ENCODE results near the gene CEP152.
"Not testable (repeated sequence)": the region's sequence is repeated elsewhere in the genome, so short reads cannot be mapped to it uniquely, and the experiment has no call there.

Gene CEP152, protein sequence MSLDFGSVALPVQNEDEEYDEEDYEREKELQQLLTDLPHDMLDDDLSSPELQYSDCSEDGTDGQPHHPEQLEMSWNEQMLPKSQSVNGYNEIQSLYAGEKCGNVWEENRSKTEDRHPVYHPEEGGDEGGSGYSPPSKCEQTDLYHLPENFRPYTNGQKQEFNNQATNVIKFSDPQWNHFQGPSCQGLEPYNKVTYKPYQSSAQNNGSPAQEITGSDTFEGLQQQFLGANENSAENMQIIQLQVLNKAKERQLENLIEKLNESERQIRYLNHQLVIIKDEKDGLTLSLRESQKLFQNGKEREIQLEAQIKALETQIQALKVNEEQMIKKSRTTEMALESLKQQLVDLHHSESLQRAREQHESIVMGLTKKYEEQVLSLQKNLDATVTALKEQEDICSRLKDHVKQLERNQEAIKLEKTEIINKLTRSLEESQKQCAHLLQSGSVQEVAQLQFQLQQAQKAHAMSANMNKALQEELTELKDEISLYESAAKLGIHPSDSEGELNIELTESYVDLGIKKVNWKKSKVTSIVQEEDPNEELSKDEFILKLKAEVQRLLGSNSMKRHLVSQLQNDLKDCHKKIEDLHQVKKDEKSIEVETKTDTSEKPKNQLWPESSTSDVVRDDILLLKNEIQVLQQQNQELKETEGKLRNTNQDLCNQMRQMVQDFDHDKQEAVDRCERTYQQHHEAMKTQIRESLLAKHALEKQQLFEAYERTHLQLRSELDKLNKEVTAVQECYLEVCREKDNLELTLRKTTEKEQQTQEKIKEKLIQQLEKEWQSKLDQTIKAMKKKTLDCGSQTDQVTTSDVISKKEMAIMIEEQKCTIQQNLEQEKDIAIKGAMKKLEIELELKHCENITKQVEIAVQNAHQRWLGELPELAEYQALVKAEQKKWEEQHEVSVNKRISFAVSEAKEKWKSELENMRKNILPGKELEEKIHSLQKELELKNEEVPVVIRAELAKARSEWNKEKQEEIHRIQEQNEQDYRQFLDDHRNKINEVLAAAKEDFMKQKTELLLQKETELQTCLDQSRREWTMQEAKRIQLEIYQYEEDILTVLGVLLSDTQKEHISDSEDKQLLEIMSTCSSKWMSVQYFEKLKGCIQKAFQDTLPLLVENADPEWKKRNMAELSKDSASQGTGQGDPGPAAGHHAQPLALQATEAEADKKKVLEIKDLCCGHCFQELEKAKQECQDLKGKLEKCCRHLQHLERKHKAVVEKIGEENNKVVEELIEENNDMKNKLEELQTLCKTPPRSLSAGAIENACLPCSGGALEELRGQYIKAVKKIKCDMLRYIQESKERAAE (N-terminal part only)

DNA sequence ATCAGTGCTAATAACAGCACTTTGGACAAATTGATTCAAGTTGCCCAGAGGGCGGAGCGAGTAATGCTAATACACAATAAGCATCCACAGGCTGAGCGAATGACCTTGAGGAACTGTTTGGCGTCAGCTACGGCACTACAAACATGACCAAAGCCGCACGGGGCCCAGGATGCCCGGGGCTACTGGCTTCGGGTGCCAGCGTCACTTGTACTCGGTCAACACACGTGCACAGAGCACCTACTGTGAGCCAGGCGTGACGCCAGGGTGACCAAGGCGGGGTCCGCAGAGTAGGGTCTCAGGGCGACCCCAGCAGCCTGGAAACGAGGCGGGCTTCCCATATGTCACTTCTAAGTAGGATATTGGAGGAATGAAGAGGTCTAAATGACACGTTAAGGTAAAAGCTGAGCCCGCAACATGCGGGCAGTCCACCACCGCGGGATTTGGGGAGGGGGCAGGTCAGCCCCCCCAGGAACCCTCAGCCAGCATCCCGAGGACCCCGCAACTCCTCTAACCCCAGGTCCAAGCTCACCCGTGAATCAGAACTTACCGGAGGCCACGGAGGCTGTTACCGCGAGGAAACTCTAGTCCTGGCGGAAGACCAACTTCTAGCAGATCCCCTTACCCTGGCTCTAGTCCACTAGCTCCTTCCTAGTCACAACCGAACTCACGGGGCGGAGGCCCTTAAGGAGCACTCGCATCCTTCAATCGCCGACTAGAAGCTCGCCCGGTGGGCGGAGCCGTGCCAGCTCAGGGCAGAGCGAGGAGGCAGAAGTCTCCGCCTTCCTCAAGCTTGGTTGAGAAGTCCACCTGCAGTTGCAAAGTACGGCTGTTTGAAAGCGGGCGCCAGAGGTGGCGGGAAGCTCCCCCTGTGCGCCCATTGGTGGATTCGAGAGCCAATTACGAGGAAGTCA is at the start of gene CEP152:
CEP152 (minus strand) TSS at position 656 of the 911 bp plus-strand sequence. CDS start 5,420 bp downstream, outside the sequence.
- DNase-seq = peak; percentile 95

DNA sequence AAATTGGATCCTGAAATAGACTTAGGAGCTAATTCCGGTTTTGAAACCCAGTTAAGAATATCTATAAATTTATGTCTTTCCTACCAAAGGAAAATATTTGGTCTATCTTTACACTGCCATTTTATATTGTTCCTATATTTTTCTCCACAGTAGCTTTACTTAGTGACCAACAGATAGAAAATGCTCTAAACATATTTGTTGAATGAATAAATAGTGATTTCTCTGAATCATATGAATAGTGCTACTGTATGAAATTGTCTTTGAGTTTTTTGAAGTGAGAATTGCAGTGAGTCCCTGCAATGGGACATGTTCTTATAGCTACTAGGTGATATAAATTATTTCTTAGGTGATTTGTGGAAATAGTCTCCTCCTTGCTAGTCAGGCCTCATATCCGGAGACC is 48.6 kb upstream of the CEP152 start:
- DNase-seq = no peak

DNA sequence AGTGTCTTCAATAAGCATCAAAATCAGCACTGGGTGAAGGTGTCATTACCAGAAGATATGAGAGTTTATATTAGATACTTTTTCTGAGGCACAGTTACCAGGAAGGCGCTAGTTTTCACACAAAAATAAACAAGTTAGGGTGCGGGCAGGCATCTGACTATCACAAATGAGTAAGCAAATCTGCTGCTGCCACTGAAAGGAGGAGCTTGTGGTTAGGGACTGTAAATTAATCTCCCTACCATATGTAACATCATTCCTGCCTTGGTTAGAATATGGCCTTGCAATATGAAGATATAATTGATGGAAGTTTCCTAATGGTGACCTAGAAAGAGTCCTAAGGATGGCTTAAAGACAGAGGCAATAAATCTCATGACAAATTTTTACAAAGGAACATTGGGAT is 47.5 kb upstream of the CEP152 start:
- DNase-seq = peak; percentile 31

DNA sequence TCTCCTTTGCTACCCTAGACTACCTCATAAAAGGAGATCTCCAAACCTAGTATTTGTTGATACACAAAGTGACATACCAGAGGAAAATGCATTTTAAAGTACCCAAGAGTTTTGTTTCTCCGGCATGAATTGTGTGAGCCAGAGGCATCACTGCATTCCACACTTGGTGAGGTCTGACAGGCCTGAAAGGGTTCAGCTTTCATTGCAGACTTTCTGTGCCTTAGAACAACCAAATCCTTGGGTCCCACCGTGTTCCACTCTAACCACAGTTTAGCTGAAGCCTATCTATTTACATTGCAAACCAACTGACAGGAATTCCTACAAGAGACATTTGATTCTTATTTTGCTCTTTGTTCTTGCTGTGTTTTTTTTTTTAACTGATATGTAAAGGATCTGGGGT is 46.1 kb upstream of the CEP152 start:
- DNase-seq = no peak

DNA sequence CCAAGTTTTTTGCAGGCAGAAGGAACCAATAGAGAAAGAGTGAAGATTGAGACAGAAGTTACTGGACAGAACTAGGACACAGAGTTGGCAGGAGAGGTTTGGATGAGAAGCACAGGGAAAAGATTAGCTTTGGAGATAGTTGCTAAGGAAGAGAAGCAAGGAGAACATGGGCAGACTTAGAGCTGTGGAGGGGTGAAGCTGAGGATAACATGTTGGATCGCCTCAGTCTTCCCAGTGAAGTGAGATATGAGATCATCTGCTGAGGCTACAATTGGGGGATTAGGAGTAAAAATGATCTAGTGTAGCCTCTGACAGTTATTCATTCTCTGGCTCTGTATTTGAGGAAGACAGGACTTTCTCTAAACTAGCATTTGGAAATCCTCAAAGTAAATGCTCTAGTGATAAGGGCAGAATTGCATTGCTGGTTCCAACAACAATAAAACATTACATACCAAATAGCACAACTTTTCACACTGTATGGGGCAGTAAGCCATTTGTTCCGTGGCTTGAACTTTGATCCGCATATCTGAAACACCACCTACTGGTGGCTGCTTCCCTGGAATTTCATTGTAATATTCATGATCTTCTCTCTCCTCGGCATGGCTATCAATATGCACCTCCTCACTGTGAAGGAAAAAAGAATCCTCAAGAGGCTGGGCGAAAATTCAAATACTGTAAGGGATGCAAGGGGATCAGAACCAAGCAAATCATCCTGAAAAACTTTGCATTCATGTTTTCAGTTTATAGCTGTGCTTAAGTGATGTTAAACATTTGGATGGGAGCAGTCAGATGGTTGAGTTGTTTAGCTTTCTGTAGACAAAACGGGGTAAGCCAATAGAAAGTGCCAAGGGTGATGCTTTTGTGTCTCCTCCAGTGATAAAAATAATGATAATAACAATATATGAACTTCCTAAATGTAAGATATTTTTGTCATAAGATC is 44.9 kb upstream of the CEP152 start:
- DNase-seq = no peak

DNA sequence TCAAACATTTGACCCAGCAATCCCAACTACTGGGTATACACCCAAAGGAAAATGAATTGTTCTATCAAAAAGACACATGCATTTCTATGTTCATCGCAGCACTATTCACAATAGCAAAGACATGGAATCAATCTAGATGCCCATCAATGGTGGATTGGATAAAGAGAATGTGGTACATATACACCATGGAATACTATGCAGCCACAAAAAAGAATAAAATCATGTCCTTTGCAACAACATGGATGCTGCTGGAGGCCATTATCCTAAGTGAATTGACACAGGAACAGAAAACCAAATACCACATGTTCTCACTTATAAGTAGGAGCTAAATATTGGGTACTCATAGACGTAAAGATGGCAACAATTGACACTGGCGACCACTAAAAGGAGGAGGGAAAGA is 43.6 kb upstream of the CEP152 start:
- not testable (repeated sequence) for DNase-seq

DNA sequence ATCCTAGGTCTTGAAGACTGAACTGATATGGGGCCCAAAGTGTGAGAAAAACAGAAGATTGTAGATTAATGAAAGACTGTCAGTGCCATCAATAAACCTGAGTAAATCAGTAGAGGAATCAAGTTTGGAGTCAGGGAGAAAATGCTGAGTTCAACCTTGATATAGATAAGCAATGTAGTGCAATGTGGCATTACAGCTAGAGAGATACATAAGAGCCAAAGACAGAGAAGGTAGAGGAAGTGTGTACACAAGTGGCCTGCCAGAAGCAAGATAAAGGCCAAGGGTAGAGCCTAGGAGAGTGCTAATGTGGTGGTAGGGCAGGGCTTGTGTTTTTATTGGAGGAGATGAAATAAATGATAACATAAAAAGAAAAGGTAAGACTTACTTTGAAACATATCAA is 41.1 kb upstream of the CEP152 start:
- no peak for DNase-seq

DNA sequence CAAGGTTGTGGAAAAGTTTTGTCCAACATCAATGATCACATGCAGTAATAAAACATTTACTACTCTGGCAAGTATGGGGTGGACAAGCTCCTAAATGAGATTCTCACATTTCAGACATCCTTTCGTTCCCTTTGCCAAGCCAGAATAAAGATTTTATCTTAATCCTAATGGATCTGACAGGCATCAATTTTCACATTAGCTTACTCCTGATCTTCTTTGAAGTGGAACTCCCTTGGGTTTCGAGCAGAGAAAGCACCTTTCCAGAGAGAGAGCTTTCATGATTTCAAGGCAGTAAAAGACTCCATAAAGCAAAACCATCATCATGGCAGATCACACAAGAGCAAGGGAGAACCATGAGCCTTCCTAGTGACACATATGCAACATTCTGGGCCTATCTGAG is 39.8 kb upstream of the CEP152 start:
- no peak for DNase-seq

DNA sequence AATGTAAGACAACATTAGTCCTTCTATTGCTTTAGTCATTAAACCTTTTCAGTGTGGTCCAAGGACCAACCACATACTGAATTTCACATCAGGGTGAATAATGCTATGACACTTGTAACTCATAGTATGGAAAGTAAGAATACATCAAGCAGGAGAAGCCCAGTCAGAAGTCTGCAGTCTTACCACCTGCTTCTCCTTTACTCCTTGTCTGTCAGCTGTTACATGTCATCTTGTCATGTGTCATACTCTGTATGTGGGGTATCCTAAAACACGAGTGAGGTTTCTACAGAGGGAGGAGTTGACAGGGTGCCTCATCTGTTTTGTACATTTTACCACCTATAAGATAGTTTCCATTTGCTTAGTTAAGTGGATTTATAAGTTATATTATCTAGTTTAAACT is 34.3 kb upstream of the CEP152 start:
- DNase-seq = no peak

DNA sequence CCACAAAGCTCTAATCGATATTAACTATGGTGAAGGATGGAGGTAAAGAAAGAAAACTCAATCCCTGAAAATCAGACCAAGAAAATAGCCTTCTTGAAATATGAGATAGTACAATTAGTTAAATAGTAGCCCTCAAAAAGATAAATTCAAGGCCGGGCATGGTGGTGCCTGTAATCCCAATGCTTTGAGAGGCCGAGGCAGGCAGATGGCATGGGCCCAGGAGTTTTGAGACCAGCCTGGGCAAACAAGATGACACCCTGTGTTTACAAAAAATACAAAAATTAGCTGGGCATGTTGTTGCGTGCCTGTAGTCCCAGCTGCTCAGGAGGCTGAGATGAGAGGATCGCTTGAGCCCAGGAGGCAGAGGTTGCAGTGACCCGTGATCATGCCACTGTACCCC is 31.6 kb upstream of the CEP152 start:
- DNase-seq = no peak

DNA sequence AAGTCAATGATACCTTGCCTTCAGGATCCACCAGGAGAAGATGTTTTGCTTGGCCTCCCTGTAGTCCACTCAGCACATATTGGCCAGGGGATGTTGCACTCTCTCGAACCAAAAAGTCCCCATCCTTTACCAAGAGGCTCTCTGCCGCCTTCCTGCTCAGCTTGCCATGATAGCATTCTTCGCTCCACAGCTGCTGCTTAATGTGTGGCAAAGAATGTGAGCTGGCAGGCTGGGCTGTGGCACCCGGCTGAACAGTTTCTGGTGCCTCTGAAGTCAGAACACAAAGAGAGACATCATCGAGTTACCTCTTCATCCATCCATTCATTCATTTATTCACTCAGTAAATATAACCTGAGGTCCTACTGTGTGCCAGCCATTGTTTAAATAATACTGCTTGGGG is 23.9 kb upstream of the CEP152 start:
- DNase-seq = no peak

DNA sequence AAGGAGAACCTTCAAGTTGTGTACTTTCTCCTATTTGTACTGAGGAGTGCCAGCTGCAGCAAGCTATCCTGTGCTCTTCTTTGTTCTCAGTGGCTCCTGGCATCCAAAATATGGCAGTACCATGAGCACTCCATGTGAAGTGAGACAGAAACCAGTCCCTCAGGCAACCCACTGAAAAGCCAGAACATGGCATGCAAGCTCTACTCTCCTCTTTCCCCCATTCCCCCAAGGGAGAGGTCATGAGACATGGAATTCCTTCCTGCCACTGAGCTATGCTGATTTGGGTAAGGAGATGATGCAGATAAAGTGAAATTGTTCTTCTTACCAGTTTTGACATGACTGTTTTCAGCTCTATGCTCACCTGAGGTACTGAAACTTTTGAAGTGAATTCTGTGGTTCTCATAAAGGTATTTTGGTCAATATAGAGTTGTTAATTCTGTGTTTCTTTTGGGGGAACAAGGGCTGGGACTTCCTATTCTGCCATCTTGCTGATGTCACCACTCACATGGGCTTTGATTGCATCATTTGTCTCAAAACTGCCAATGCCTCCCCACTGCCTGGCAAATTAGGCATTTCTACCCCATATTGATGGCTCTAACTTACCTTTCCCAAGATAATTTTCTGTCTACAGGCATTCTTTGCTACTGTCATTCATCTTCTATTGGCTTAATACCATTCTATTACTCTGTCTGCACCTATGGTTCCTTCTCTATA is 22.8 kb upstream of the CEP152 start:
- no peak for DNase-seq

DNA sequence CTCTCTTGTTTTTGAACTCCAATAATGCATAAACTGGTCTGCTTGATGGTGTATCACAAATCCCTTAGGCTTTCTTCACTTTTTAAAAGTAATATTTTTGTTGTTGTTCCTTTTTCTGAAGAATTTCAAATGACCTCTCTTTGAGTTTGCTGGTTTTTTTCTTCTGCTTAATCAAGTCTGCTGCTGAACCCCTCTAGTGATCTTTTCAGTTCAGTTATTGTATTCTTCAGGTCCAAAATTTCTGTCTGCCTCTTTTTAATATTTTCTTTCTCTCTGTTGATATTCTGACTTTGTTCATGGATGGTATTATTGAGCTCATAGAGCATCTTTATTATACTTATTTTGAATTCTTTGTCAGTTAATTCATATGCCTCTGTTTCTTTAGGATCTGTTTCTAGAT is 21.8 kb upstream of the CEP152 start:
- no peak for DNase-seq

DNA sequence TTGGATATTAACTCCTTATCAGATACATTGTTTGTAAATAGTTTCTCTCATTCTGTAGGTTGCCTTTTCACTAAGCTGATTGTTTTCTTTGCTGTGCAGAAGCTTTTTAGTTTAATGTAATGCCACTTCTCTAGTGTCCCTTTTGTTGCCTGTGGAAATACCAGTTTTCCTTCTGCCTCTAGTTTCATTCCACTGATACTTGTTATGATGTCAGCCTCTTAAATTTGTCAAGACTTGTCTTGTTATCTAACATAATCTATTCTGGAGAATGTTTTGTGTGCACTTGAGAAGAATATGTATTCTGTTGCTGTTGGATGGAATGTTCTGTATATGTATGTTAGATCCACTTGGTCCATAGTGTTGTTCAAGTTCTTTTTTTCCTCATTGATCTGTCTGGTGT is 18.0 kb upstream of the CEP152 start:
- no peak for DNase-seq

DNA sequence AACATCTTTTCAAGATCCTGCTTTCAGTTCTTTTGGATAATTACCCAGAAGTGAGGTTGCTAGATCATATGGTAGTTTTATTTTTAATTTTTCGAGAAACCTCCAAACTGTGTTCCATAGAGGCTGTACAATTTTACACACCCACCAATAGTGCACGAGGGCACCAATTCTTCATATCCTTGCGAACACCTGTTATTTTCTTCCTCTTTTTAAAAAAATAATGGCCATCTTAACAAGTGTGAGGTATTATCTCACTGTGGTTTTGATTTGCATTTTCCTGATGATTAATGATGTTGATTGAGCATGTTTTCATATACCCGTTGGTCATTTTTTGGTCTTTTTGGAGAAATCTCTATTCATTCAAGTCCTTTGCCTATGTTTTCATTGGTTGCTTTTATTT is 17.6 kb upstream of the CEP152 start:
- DNase-seq = no peak

DNA sequence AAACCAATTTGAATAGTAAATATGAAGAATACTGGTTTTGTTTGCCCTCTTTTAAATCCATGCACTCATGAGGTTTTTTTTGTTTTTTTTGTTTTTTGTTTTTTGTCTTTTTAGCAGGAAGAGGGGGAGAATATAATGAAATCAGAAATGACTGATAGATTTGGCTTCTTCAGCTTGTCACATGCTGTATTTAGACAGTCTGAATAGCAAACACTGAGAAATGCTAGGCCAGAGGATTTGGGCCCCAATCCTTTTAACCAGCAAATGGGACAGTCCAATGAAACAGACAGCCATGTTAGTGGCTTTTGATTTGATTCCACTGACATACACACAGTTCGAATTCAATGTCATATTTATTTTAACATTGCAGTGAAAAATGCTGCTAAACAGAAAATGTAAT is 14.2 kb upstream of the CEP152 start:
- DNase-seq = no peak

DNA sequence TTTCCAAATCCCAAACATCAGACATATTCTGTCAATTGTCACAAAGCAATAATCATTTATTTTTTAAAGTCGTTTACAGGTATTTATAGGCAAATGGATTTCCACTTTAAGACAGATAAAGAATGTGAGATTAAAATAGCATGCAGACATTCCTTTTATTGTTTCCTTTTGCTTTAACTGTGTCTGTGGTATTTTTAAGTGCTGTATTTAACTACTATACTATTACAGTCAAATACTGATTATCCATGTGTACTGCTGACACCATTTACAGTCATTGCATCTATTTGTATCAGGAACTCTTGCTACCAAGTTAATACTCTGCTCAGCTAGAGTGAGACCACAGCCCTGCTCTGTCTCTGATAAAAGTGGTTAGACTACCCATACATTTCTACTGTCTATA is 12.8 kb upstream of the CEP152 start:
- DNase-seq = no peak

DNA sequence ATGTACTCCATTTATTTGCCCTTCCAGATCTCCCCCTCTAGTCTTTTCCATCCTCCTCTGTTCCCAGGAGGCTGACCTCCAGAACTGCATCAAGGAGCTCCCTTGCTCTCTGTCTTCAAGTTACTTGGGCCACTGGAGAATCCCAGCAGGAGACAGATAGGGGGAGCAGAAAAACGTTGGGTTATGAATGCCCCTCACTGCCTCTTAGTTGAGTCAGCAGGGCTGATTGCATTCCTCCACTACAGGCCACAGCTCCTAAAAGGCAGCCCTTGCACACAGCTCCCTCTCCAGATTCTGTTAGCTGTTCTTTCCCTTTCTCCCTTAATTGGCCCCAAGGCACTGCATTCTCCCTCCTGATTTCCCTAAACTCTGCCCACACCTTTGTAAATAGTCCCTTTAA is 12.4 kb upstream of the CEP152 start:
- no peak for DNase-seq

DNA sequence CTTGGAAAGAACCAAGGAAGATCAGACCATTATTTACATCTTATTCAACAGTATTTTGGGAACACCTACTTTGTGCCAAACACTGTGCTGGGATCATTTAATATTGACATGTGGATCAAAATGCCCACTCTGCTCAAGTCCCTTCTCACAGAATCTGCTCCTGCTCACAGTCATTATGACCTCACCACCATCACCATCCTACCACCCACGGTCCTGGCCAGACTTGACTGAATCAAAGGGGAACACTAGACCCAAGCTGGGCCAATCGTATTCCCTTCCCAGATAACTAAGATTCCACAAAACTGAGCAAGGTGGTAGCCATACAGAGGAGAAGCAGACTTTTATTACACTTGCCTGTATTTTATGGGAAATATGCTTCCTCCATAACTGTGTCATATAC is 3.4 kb upstream of the CEP152 start:
- no peak for DNase-seq

DNA sequence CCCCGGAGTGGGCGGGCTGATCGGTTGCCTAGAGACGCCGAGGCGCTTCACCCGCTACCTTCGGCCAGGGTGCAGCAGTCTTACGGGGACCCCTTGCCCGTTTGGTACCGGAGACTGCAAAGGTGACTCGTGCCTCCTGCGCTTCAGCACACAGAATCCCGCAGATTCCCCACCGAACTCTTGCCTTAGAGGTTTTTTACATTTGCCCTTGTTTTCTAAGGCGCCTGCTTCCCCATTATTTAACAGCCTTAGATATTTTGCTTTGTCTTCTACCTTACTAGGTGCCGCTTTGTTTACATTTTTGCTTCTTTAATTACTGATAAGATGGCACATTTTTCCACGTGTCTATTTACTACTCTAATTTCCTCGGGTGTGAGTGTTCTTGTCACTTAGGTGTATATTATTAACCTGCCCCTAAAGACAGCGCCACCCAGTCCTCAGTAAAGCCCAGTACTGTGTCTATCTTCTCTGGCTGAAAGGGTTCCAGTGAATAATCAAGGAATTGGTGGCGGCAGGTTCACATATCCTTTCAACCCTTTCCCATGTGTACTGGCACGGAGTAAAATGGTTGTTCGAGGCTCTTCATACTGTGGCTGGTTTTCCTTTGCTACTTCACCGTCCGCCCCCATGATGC is 573 bp upstream of the CEP152 start:
- DNase-seq = no peak

Data from NCI-H1694 (cell line).